ENCODE data around the gene AIRE. TPM values are rescaled to one million over a fixed set of nuclear protein-coding genes. Genes with fewer than 3 reads are reported as not detected.
A peak's percentile ranks its signal among the peaks of the same experiment; 100 is the strongest.

AIRE gene
- total RNA-seq, 1 donor from 2014 or later: not detected

- no peak overlapping the region for H3K4me3 ChIP-seq
- no peak for TF ChIP-seq CTCF (IDR thresholded peaks at IDR 0.05; ENCODE audit: borderline replicate concordance)
- H3K27me3 ChIP-seq (ENCODE audit: low read depth): peaks cover 3% of the 10 kb centered on the region
- H3K27ac ChIP-seq (replicated peaks): no peak overlapping the region
- H3K9me3 ChIP-seq (replicated peaks): no peaks in the 10 kb centered on the region
- no peaks in the 10 kb centered on the region for H3K36me3 ChIP-seq
- intact Hi-C loops (cut with micrococcal nuclease): no loop called here
- DNase-seq: no peak
- peaks cover 35% of the 10 kb centered on the region for H3K4me1 ChIP-seq
Measured at GRCh38 chr21:44293551-44294231, 8.0 kb downstream of the AIRE start.

- Histone ChIP-seq H3K4me1 (peaks cover 41% of the 10 kb centered on the region), H3K4me3 (peak overlapping the region; percentile 21), H3K27ac (replicated peaks) (peak overlapping the region; percentile 54), H3K36me3 (no peaks in the 10 kb centered on the region), H3K9me3 (replicated peaks) (no peaks in the 10 kb centered on the region), H3K27me3 (ENCODE audit: low read depth) (peaks cover 3% of the 10 kb centered on the region)
- peak; percentile 91 for DNase-seq
- intact Hi-C loops (cut with micrococcal nuclease): no loop called here
- TF ChIP-seq CTCF (IDR thresholded peaks at IDR 0.05; ENCODE audit: borderline replicate concordance): no peak
Measured at GRCh38 chr21:44294391-44295162, 8.9 kb downstream of the AIRE start.

DNA sequence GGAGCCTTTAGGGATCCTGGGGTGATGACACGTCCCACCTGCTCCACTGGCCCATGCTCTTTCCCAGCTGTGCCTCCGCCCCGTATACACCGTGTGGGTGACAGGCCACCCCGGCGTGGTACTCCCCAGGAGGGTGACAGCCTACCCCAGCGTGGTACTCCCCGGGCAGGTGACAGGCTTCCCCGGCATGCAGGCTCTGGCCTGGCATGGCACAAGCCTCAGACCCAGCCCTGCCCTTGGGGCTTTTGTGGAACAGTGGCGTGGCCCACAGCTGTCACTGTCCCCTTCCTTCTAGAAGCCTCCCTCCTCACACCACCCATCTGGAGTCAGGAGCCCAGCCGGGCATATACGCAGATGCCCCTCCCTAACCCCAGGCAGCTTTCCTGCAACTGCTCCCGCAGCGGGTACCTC lies 9.5 kb downstream of the AIRE start:
- Histone ChIP-seq H3K27ac (replicated peaks) (peak overlapping the region; percentile 54), H3K27me3 (ENCODE audit: low read depth) (peaks cover 3% of the 10 kb centered on the region), H3K36me3 (no peaks in the 10 kb centered on the region), H3K4me3 (peak overlapping the region; percentile 21), H3K4me1 (peaks cover 43% of the 10 kb centered on the region), H3K9me3 (replicated peaks) (no peaks in the 10 kb centered on the region)
- intact Hi-C loops (cut with micrococcal nuclease): no loop called here
- TF ChIP-seq CTCF (IDR thresholded peaks at IDR 0.05; ENCODE audit: borderline replicate concordance): no peak
- DNase-seq: peak; percentile 65

DNA sequence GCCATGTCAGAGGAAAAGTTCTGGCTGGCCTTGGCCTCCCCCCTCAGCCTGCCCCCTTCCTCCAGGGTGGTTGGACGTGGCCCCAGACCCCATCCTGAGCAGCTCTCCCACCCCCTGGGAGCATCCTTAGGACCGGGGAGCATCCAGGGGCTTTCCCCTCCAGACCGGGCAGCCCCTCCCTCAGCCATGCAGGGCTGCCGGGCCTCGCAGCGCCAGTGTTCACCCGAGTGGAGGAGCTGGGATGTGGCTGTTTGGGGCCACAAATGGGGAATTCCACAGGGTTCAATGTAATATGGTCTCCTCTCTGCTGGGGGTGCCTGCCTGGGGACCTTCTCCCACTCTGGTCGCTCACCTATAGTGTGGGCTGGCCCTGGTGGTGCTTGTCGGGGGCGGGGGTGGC lies 10.0 kb downstream of the AIRE start:
- Histone ChIP-seq H3K27ac (replicated peaks) (peak overlapping the region; percentile 54), H3K4me1 (peaks cover 47% of the 10 kb centered on the region), H3K36me3 (no peaks in the 10 kb centered on the region), H3K4me3 (no peak overlapping the region), H3K9me3 (replicated peaks) (no peaks in the 10 kb centered on the region), H3K27me3 (ENCODE audit: low read depth) (peaks cover 3% of the 10 kb centered on the region)
- DNase-seq: no peak
- TF ChIP-seq CTCF (IDR thresholded peaks at IDR 0.05; ENCODE audit: borderline replicate concordance): no peak
- intact Hi-C loops (cut with micrococcal nuclease): no loop called here

GRCh38 chr21:44296103-44296519 lies 10.4 kb downstream of the AIRE start:
- no peaks in the 10 kb centered on the region for H3K9me3 ChIP-seq (replicated peaks)
- peaks cover 52% of the 10 kb centered on the region for H3K4me1 ChIP-seq
- no peak overlapping the region for H3K4me3 ChIP-seq
- H3K36me3 ChIP-seq: no peaks in the 10 kb centered on the region
- no peak for TF ChIP-seq CTCF (IDR thresholded peaks at IDR 0.05; ENCODE audit: borderline replicate concordance)
- intact Hi-C loops (cut with micrococcal nuclease): no loop called here
- H3K27me3 ChIP-seq (ENCODE audit: low read depth): peaks cover 3% of the 10 kb centered on the region
- H3K27ac ChIP-seq (replicated peaks): peak overlapping the region; percentile 54
- no peak for DNase-seq
